GM12878 (cell line): Measurements from ENCODE around the gene IRF2BPL. TPM values are rescaled to one million over a fixed set of nuclear protein-coding genes. Genes with fewer than 3 reads are reported as not detected.

Experiments
- ATAC-seq: fragments of 200-7000 bp; cut with Tn5 transposase; 3 replicates; pipeline ENCODE4 v1.9.1; 2020; ENCODE audit warnings: mild to moderate bottlenecking, moderate library complexity
- BruUV-seq: library from RNA; stranded (reverse); fragments of 400-500 nt; replicated peaks from 2 replicates; lab custom pipeline; 2021; lab: Mats Ljungman, UMichigan
- CTCF ChIA-PET: fragments of 300-600 bp; sonication (Branson Sonifier 250); formaldehyde crosslinking; extraction: SDS; loops from one replicate; lab custom pipeline; 2021; ENCODE audit warnings: inconsistent platforms; lab: Yijun Ruan, JAX
- POLR2A ChIA-PET: fragments of 350-600 bp; formaldehyde crosslinking; extraction: SDS; loops from one replicate; lab custom pipeline; 2021; ENCODE audit warnings: inconsistent platforms; lab: Charles Lee
- RAD21 ChIA-PET: fragments of 300-600 bp; sonication (Branson Sonifier 250); formaldehyde crosslinking; loops from one replicate; lab custom pipeline; 2023; ENCODE audit warnings: antibody characterized with exemption; ENCODE audit not compliant: unreplicated experiment; lab: Charles Lee
- SMC1A ChIA-PET: fragments of 300-600 bp; sonication (Branson Sonifier 250); formaldehyde crosslinking; loops from one replicate; lab custom pipeline; 2023; ENCODE audit not compliant: unreplicated experiment, uncharacterized antibody; lab: Charles Lee
- DNase-seq: peaks from one replicate; pipeline ENCODE4 v3.0.0-alpha.2; 2011; ENCODE audit warnings: low read depth, low spot score
- FAIRE-seq: peaks from 3 replicates; lab custom pipeline; 2011; peaks lifted over from hg19 to GRCh38; lab: Jason Lieb, UNC
- H2AFZ ChIP-seq: 2 replicates; pipeline ENCODE4 v1.6.0; 2011; ENCODE audit warnings: low read depth, low read length, control low read depth; ENCODE audit not compliant: control insufficient read depth
- H3K27ac ChIP-seq: 2 replicates; pipeline ENCODE4 v1.5.1; 2011; ENCODE audit warnings: control low read depth; ENCODE audit not compliant: control insufficient read depth, insufficient read depth
- H3K27me3 ChIP-seq, 2 experiments: replicated peaks in 1 of 2; 2 replicates each; pipeline versions ENCODE4 v1.6.0 to v1.6.1; 2011; ENCODE audit warnings: low read length in 1 of 2; ENCODE audit not compliant: control insufficient read depth in 2 of 2, insufficient read depth in 2 of 2
- H3K36me3 ChIP-seq, 2 experiments: 2 replicates each; pipeline ENCODE4 v1.5.1; 2011; ENCODE audit warnings: low read length in 1 of 2; ENCODE audit not compliant: control insufficient read depth in 2 of 2, insufficient read depth in 2 of 2
- H3K4me1 ChIP-seq: 2 replicates; pipeline ENCODE4 v1.6.1; 2011; ENCODE audit warnings: mild to moderate bottlenecking, low read length, moderate library complexity, mixed read lengths; ENCODE audit not compliant: control insufficient read depth, insufficient read depth
- H3K4me2 ChIP-seq: 2 replicates; pipeline ENCODE4 v1.6.0; 2011; ENCODE audit warnings: control low read depth; ENCODE audit not compliant: control insufficient read depth, insufficient read depth
- H3K4me3 ChIP-seq: fragments of 200-600 bp; sonication (generic); 2 replicates; pipeline ENCODE4 v1.5.1; 2016
- H3K79me2 ChIP-seq: 2 replicates; pipeline ENCODE4 v1.6.0; 2011; ENCODE audit warnings: low read length; ENCODE audit not compliant: control insufficient read depth, insufficient read depth
- H3K9ac ChIP-seq: 2 replicates; pipeline ENCODE4 v1.8.0; 2011; ENCODE audit warnings: low read length, control low read depth, mixed read lengths; ENCODE audit not compliant: control insufficient read depth, insufficient read depth
- H3K9me3 ChIP-seq: replicated peaks from 3 replicates; pipeline ENCODE4 v1.5.1; 2011; ENCODE audit warnings: mild to moderate bottlenecking, low read length; ENCODE audit not compliant: control insufficient read depth, insufficient read depth
- H4K20me1 ChIP-seq: 2 replicates; pipeline ENCODE4 v1.6.0; 2011; ENCODE audit not compliant: control insufficient read depth, insufficient read depth
- ATF2 ChIP-seq: IDR thresholded peaks from 2 replicates; pipeline ENCODE4 v1.6.1; 2012; ENCODE audit warnings: low read length, inconsistent platforms
- BACH1 ChIP-seq: fragments of 450-650 bp; IDR thresholded peaks from 2 replicates; pipeline ENCODE4 v1.6.1; 2017; ENCODE audit warnings: mild to moderate bottlenecking, borderline replicate concordance
- CEBPB ChIP-seq, 2 experiments: fragments of 150-350 bp in 1 of 2; IDR thresholded peaks; 2 replicates each; pipeline ENCODE4 v1.6.1; 2012 to 2014; ENCODE audit warnings: low read depth in 2 of 2, low read length in 2 of 2, borderline replicate concordance in 1 of 2, inconsistent platforms in 1 of 2
- EGR1 ChIP-seq, 2 experiments: IDR thresholded peaks; 1 replicate in 1 of 2; 2 replicates in 1 of 2; pipeline ENCODE4 v1.6.1; 2011 to 2012; ENCODE audit warnings: low read depth in 2 of 2, low read length in 2 of 2, borderline replicate concordance in 1 of 2, mild to moderate bottlenecking in 1 of 2, moderate library complexity in 1 of 2
- FOS ChIP-seq: IDR thresholded peaks from 3 replicates; pipeline ENCODE4 v1.6.1; 2011; ENCODE audit warnings: borderline replicate concordance; ENCODE audit not compliant: insufficient read length; ENCODE audit errors: extremely low read depth
- LARP7 ChIP-seq: fragments of 450-650 bp; IDR thresholded peaks from 2 replicates; pipeline ENCODE4 v1.6.1; 2017; ENCODE audit warnings: mild to moderate bottlenecking
- NR2F1 ChIP-seq: fragments of 450-650 bp; conservative IDR thresholded peaks from 2 replicates; pipeline ENCODE4 v1.6.1; 2017; ENCODE audit warnings: mild to moderate bottlenecking
- RB1 ChIP-seq: fragments of 450-650 bp; formaldehyde crosslinking; IDR thresholded peaks from 2 replicates; pipeline ENCODE4 v1.6.1; 2017; ENCODE audit warnings: mild to moderate bottlenecking, borderline replicate concordance
- RBBP5 ChIP-seq: fragments of 200-600 bp; sonication (generic); conservative IDR thresholded peaks from 2 replicates; pipeline ENCODE4 v1.6.1; 2016
- SIN3A ChIP-seq: IDR thresholded peaks from 2 replicates; pipeline ENCODE4 v1.6.1; 2012; ENCODE audit warnings: low read depth, low read length, improper control_type of control experiment
- SKIL ChIP-seq: fragments of 450-650 bp; IDR thresholded peaks from 2 replicates; pipeline ENCODE4 v1.6.1; 2017; ENCODE audit warnings: mild to moderate bottlenecking, low read depth, inconsistent platforms; ENCODE audit not compliant: poor library complexity, severe bottlenecking
- SREBF1 ChIP-seq: IDR thresholded peaks from 2 replicates; pipeline ENCODE4 v1.6.1; 2012; ENCODE audit warnings: mild to moderate bottlenecking, low read length
- WGBS: methylation state at CpG from one replicate; pipeline ENCODE4 v1.1.6; 2016; ENCODE audit warnings: low lambda C conversion rate; ENCODE audit not compliant: insufficient replicate concordance, insufficient coverage; ENCODE audit errors: missing lambda C conversion rate; 5-methylcytosine and 5-hydroxymethylcytosine counted together
- in situ Hi-C: fragments of 300-500 bp; cut with MboI; formaldehyde crosslinking; loops from 9 replicates; pipeline ENCODE4 v1.14.3; 2018; ENCODE audit warnings: mixed read lengths
- intact Hi-C: fragments of 100-400 bp; cut with micrococcal nuclease; formaldehyde crosslinking; loops from one replicate; pipeline ENCODE4 v1.14.2; 2022; ENCODE audit not compliant: unreplicated experiment
- polyA plus RNA-seq, 11 experiments: library from polyadenylated mRNA; depleted of rRNA in 4 of 11; unstranded in 6 of 11; stranded (reverse) in 5 of 11; fragments of >200 nt; fragmentation: Nextera tagmentation in 4 of 11; fragmentation: Illumina TruSeq in 1 of 11; extraction: Ambion mirVana in 4 of 11; extraction: Trizol in 1 of 11; gene quantifications; 1 replicate in 1 of 11; 2 replicates in 10 of 11; pipeline versions ENCODE4 v1.2.1 to v1.2.3, GENCODE V29; 2011 to 2016; ENCODE audit warnings: inconsistent platforms in 2 of 11, missing spikeins in 2 of 11, low read depth in 1 of 11
- total RNA-seq, 4 experiments: library from RNA; depleted of rRNA in 3 of 4; stranded (reverse); fragments of >200 nt in 3 of 4; fragmentation: Illumina TruSeq in 1 of 4; extraction: Trizol in 1 of 4; gene quantifications; 2 replicates each; pipeline versions ENCODE4 v1.2.1 to v1.2.3, GENCODE V29; 2013 to 2021
- TF ChIP-seq, protein P1 (sequence below): fragments of 450-650 bp; IDR thresholded peaks from 2 replicates; pipeline ENCODE4 v1.6.1; 2016; ENCODE audit warnings: mild to moderate bottlenecking
- TF ChIP-seq, protein P2 (sequence below): fragments of 450-650 bp; IDR thresholded peaks from 2 replicates; pipeline ENCODE4 v1.6.1; 2017; ENCODE audit warnings: borderline replicate concordance

Gene IRF2BPL
- total and polyA plus RNA-seq, 10 of the 15 experiments (the other 5 are each of a cell fraction or from before 2014, with no cell fraction given), result 1.2 to 34.5 (median 3.1) TPM

- intact Hi-C loops, result no loop called here
- H2AFZ ChIP-seq, result no peak overlapping the region
- SMC1A ChIA-PET, result interaction anchor here (1.0 to 3.7 kb wide), 3 partner anchors 12 to 181 kb away, joined by 3 to 27 read pairs (median 23); no protein-coding TSS in a partner anchor
- FAIRE-seq (no peak), ATAC-seq (no peak), DNase-seq (no peak)
- WGBS, result 67% methylated on average over 9 of the region's 9 CpGs
- CTCF ChIA-PET, result interaction anchor here (0.6 to 8.9 kb wide), 6 partner anchors 12 to 183 kb away, joined by 3 to 114 read pairs (median 4); no protein-coding TSS in a partner anchor
- H3K27ac ChIP-seq, result no peak overlapping the region
- POLR2A ChIA-PET, result interaction anchor here (0.7 kb wide), 1 partner anchor 14 kb away, joined by 3 read pairs; no protein-coding TSS in a partner anchor
- no peak overlapping the region for H3K4me2 ChIP-seq
- no peak overlapping the region for H3K4me3 ChIP-seq
- in situ Hi-C loops, result no loop called here
- no peak for TF ChIP-seq FOS
- TF ChIP-seq, protein P1, sequence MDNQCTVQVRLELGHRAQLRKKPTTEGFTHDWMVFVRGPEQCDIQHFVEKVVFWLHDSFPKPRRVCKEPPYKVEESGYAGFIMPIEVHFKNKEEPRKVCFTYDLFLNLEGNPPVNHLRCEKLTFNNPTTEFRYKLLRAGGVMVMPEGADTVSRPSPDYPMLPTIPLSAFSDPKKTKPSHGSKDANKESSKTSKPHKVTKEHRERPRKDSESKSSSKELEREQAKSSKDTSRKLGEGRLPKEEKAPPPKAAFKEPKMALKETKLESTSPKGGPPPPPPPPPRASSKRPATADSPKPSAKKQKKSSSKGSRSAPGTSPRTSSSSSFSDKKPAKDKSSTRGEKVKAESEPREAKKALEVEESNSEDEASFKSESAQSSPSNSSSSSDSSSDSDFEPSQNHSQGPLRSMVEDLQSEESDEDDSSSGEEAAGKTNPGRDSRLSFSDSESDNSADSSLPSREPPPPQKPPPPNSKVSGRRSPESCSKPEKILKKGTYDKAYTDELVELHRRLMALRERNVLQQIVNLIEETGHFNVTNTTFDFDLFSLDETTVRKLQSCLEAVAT, result no peak
- TF ChIP-seq EGR1 (IDR thresholded peaks at IDR 0.05; ENCODE audit: borderline replicate concordance in 1 of 2, low read depth in 2 of 2, low read length in 2 of 2), result no peak
- TF ChIP-seq SKIL, result no peak
- TF ChIP-seq, protein P2, sequence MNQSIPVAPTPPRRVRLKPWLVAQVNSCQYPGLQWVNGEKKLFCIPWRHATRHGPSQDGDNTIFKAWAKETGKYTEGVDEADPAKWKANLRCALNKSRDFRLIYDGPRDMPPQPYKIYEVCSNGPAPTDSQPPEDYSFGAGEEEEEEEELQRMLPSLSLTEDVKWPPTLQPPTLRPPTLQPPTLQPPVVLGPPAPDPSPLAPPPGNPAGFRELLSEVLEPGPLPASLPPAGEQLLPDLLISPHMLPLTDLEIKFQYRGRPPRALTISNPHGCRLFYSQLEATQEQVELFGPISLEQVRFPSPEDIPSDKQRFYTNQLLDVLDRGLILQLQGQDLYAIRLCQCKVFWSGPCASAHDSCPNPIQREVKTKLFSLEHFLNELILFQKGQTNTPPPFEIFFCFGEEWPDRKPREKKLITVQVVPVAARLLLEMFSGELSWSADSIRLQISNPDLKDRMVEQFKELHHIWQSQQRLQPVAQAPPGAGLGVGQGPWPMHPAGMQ, result no peak
- TF ChIP-seq ATF2, result no peak
- TF ChIP-seq SREBF1, result no peak
- TF ChIP-seq NR2F1, result no peak
- TF ChIP-seq CEBPB (IDR thresholded peaks at IDR 0.05; ENCODE audit: borderline replicate concordance in 1 of 2, low read depth in 2 of 2, low read length in 2 of 2), result no peak
- no peak for TF ChIP-seq RB1
- TF ChIP-seq RBBP5, result no peak
- no peak for TF ChIP-seq LARP7
- no peak for TF ChIP-seq SIN3A
- no peak for TF ChIP-seq BACH1
- no peaks in the 10 kb centered on the region for H3K36me3 ChIP-seq
- H3K9me3 ChIP-seq, result no peaks in the 10 kb centered on the region; the same call in 2 of the 3 replicates
- H3K9ac ChIP-seq, result no peak overlapping the region
- no peaks in the 10 kb centered on the region for H3K27me3 ChIP-seq
- peaks cover 4% of the 10 kb centered on the region for H3K4me1 ChIP-seq
- BruUV-seq, result no TSS peak
- H3K79me2 ChIP-seq, result no peaks in the 10 kb centered on the region
- RAD21 ChIA-PET, result interaction anchor here (1.1 to 3.4 kb wide), 3 partner anchors 145 to 183 kb away, joined by 4 to 26 read pairs (median 17); no protein-coding TSS in a partner anchor
- no peaks in the 10 kb centered on the region; the same call in 1 of the 2 replicates for H4K20me1 ChIP-seq
Observed at GRCh38 chr14:77058117-77058516, 29.6 kb upstream of the IRF2BPL start.
